GM19351 (cell line): ENCODE measurements around the gene CDK5R1.
A peak's percentile ranks its signal among the peaks of the same experiment; 100 is the strongest.

ENCODE experiments used
- ATAC-seq: cut with Tn5 transposase; IDR thresholded peaks from one replicate; pipeline ENCODE4 v1.9.1; 2021; ENCODE audit warnings: mild to moderate bottlenecking, moderate library complexity; ENCODE audit not compliant: unreplicated experiment

Gene CDK5R1

DNA sequence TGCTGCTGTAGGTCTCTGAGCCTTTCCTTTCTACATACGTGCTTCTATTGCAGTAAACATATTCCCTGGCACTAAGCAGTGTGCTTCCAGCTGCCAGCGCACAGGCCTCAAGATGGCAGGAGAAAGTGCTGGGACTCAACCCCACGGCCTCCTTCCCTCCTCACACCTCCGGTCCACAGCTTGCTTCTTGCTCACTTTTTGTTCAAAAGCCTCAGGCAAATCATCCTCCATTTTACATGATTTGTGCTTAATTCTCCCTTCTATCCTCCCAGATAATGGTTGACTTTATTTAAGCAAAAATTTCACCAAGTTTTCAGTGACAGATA, 5.4 kb downstream of the CDK5R1 start:
- no peak for ATAC-seq

DNA sequence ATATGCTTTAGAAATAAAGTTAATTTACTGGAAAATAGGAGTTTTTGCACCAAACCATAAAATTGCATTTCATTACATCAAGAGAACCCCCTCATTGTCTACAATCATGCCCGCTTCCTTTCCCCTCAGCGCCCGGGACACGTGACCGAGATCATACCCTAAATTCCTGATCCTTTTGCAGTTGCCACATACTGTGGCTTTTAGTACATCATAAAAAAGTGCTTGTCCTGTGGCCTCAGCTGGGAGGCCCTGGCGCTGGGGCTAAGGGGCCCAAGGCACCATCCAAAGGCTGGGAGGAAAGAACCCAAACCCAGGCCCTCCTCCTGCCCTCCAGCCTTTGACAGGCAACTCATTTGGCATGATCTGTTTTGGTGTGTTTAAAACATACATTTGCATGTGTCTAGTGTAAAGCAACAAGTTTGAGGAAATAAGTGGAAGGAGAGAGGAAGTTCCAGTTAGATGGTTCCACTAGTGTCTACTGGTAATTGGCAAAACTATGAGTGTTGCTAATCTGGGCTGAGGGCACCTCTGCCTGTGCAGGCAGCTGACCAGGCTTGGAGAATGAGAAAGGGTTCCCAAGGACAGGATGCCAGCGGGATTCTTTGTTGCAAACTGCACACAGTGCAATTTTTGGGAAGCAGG, 6.0 kb downstream of the CDK5R1 start:
- ATAC-seq = no peak

DNA sequence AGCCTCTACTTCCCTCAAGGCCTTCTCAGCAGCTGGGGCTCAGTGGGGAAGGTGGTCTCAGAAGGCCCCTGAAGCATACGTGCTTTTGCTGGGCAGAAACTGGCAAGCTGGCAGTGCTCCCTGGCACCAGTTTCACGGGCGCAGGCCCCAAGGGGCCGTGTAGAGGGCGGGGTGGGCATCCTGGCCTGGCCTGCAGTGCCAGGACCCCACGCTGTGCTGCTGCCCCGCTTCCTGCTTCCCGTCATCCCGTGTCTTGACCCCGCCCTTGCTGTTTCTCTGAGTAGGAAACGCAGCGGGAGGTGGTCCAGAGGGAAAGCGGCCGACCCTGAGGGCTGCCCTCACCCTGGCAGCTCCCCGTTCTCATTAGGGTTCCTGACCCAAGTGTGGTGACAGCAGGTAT, 6.8 kb downstream of the CDK5R1 start:
- ATAC-seq = no peak

DNA sequence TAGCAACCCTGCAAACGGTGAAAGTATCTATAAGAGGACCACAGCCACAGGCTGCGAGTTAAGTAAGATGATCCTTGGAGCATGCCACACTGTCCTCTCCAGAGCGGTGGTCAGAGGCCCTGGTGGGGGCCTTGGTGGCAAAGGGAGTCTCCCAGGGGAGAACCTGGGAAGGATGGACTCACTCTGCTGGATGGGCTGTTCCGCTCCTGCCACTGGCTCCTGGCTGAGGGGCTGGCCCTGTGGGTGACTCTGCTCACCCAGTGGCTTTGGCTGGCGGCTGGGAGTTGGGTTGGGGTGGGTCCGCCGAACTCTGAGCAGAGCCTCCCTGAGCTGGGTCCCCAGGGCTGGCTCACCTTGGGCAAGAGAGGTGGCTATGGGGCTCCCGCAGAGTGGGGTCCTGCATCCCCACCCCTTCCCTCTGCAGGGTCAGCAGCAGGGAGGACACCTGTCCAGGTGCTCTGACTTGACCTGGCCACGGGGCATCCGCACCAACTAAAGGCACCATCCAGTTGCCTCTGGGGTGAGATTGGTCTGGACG, 7.3 kb downstream of the CDK5R1 start:
- ATAC-seq = no peak

DNA sequence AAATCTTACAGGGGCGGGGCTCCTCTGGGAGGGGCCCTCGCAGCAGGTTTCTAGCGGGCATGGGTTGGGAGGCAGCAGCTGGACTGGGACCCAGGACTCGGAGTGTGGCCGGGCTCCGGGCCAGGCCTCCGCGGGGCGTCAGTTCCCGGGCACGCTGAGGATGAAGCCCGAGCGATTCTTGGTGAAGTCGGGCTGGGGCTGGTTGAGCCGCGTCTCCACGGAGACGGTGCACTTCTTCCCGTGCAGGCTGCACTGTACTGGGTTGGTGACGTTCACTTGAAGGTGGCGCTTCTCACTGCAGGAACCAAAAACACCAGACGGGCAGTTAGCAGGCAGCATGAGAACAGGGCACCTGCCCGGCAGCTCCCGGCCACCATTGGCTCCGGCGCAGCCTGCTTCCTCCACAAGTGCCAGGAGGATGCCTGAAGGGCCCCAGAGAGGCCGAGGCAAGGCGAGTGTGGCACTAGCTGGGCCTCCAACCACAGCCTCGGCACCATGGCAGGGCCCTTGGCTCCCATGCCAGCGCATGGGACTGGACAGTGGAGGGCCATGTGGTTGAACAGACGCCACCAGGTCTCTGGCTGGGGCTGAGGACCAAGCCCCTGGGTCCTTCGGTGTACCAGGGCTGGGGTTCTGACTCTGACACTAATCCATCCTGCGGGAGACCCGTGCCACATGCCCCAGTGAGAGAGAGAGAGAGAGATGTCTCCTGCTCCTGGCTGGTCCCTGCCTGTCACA, 8.0 kb downstream of the CDK5R1 start:
- ATAC-seq = no peak

DNA sequence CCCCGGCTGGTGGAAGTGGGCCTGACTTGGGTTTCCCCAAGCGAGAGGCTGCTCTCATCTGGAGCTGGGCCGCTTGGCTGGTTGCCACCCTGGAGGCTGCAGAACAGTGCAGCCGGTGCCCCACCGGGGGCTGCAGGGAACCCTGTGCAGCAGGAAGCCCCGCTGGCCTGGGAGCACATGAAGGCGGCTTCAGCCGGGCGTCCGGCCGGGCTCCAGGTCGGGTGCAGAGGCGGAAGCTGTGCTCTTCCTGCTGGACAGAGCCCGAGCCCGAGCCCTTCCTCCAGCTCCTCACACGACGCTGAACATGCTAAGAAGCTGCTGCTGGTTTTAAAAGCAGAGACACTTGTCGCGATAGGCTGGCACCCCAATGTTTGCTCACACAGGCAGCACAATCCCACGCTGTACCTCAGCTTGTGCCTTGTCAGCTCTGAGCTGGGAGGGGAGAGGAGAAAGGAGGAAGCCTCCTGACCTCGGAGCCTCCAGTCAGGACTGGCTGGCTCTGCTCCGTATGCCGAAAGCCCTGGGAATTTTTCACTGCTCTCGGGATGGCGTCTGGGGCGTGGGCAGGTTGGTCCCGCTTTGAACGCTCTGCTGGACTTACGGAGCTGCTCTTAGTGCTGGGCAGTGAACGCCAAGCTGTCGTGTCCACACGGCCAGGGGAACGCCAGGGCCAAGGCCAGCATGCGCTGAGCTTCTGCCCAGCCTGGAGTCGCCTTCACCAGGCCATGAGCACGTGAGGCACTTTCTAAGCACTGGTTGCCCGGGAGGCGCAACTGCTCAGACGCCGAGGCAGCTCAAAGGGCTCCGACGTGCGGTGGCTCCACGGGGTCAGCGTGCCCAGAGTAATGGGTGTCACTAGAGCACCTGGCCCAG, 8.8 kb downstream of the CDK5R1 start:
- ATAC-seq = no peak

DNA sequence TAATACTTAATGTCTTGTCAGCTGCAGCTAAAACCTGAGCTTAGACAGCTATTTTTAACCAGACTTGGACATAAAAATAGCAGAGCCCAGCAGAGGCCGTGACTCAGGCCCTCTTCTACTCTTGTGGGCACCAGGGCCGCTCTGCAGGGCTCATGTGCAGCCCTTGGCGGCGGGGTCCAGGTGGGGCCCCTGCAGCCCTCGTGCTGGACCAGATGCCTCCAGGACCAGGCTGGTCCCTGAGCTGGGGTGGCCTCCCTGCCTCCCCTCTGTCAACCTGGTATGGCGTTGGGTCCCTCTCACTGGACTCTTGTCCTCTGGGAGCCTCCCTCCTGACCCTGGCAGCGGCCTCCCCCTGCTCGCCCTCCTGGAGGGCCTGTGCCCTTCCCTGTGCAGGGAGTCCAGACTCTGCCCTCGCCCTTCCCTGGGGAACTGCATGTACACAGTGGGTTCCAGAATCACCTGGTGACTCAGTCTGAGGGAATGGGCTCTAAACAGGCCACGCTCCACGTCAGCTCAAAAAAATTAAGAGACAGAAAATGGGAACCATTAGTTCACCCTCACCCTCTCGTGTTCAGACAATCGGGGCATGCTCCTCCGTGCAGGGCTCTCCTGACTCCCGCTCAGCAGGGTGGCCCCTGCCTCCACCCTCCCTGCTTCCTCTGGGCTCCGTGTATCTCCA, 9.7 kb downstream of the CDK5R1 start:
- no peak for ATAC-seq

DNA sequence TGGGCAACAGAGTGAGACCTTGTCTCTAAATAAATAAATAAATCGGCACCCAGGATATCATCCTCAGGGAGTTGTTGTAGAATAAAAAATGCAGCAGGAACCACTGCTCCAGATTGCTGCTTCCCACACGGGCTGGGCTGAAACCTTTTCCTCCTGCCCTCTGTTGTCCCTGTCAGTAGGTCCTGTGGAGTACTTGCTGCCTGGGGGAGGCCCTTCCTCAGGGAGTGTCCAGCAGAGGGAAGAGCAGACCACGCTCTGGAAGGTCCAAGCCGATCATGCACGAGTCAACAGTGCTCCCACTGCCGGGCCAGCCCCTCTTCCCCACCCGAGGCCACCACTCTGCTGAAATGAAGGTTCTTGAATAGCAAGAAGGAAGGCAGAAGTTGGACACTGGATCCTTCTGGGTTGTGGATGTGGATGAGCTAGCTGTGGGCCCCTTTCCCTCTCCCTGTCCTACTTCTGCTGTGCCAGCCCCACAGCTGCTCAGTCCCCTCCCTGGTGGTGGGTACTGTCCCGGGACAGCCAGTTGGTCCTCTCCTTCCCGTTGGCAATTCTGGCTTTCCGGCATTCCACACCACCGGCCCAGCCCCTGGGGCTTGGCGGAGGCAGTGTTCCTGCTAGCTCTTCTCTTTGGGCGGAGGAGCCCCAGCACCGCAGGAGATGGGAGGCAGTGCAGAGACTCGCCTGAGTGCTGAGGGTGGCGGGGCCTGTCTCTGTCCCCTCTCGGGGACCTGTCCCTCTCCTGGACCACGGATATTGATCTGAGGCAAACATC, 10.8 kb downstream of the CDK5R1 start:
- no peak for ATAC-seq

DNA sequence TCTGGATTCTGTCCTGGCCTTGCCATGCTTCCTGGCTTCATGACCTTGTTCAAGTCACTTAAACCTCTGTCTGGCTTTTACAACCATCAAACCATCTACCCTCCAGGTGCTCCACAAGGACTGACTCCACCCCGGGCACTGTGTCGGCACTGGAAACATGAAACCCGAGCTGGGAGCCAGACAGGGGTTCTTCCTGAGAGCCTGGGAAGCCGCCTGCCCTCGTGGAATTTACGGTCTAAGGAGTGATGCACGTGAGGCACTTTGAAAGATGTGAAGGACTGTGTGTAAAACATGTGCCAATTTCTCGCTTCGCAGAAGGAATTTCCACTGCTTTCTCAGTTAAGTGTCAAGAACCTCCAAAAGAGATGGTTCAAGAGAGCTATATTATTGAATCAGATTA, 11.6 kb downstream of the CDK5R1 start:
- ATAC-seq = no peak

DNA sequence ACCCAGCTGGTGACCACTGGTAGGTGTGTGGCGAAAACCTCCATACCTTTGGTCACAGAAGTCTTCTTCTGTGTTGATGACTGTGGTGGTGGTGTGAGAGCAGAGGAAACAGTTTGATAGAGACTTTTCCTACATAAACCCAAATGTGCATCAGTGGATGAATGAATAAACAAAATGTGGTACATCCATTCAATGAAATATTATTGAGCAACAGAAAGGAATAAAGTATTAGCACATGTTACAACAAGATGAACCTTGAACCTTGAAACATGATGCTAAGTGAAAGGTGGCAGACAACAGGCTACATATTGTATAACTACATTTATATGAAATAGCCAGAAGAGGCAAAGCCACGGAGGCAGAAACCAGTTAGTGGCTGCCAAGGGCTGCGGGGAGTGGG, 15.2 kb downstream of the CDK5R1 start:
- no peak for ATAC-seq

DNA sequence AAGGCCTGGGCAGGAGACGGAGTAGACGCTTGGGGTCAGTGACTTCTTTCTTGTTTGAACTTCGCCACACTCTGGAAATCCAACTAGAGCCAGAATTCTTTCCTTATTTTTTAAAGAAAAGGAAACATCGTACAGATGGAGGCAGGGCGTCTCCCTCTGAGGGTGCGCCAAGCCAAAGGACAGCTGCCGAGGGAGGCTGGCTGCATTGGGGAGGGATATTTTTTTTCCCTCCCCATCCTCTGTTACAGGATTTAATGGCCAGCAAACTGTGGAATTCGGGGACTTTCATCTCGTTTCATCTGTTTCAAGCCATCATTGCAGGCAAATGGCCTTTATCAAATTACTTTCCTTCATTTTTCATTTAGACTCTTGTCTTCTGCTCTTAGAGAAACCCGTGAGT, 15.9 kb downstream of the CDK5R1 start:
- no peak for ATAC-seq

DNA sequence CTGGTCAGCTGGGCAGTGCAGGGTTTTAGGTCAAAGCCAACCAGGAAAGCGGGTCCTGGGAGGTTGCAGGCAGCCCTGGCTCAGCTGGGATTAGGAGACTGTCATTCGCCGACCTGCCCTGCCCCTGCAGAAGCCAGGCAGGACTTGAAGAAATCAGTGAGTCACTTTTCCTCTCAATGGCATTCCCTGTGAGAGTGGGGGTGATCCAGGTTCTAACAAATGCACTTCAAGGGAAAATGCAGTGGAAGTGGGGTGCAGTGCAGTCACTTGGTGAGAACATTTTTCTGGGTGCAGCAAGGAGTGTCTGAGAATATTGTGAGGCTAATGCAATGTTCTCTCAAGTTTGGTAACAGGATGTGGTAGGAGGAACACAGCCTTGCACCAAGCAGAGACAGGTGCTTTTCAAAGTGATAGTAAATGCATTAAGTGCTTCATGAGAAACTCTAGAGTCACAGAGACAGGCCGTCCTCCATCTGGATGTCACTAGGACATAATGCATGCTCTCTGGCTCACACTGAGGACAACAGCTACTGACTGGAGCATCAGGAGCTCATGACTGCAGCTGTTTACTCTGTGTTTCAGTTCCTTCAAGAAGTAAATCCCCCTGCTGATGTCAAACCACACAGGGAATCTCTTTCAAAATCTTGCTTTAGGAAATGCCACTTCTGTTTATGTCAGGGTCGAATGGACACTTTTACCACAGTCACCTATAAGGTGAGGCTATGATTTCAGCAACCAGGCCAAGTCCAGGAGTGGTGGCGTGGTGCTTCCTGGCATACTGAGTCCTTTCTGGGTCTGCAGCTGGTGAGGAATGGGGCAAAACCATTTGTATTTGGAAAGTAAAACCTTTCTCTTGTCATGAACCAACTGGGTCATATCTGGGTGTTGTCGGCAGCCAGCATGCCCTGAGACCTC, 16.7 kb downstream of the CDK5R1 start:
- ATAC-seq = peak; percentile 90

DNA sequence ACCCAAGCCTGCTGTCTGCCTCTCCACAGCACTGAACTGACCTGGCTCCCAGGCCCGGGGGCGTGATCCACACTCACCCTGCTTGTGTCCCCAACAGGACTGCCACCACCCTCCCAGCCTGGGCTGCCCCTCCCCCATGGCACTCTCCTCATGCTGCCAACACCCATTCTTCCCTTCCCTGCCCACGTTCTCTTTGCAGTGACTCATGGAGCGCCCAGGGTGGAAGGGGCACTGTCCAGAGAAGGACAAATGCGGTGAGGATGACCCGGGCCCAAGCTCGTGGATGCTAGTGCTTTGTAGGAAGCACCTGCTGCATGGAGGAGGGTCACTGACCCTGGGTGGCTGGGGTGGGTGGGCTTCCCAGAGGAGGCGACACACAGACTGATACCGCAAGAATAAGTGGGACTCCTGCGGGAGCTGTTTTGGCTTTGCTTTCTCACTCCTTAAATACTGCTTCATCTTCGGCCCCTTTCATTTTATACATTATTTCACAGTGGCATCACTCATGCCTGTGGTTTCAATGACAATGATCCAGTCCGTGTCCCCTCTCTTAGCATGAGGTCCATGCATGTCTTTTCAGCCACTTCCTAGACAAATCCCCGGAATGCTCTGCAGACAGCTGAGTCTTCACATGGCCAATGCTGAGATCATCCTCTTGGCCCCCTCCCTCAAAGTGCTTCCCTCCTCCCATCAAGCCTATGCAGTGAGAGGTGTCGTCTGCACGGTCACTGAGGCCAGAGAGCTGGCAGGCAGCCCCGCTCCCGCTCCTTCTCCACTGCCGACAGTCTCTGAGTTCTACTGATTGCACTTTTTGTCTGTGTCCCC, 17.6 kb downstream of the CDK5R1 start:
- ATAC-seq = no peak

DNA sequence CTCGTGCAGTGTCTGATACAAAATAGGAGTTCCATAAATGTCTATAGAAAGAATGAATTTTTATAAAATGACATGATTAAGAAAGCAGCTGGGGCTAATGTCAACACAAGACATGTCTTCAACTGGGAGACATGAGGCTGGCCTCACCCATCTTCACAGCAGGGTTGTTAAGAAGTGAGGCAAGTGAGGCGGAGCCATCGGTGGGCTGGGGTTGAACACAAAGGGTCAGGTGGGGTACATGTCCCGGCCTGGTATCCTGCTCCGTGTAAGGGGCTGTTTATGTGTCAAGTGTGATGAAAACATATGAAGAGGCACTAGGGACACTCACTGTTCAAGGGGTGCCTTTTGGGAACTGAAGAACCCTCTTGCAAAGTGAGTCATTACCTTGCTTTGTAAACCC, 22.1 kb downstream of the CDK5R1 start:
- ATAC-seq = no peak

DNA sequence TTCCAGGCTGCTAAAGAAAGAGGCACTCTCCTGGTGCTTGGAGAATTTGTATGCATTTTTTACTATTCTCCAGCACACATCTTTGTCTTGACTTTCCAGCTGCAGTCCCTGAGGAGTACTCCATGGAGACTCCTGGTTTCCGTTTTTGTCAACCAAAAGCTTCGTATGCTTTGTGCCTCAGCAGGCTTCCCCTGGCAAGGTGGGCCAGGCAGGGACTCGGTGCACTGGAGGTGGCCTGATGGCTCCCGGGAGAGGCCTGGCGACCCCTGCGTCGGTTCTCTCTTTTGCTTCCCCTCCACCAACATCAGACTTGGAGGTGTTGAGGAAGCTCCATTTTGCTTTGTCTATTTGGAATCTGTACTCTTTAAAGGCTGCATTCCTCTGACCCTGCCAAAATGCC, 23.7 kb downstream of the CDK5R1 start:
- ATAC-seq = no peak

DNA sequence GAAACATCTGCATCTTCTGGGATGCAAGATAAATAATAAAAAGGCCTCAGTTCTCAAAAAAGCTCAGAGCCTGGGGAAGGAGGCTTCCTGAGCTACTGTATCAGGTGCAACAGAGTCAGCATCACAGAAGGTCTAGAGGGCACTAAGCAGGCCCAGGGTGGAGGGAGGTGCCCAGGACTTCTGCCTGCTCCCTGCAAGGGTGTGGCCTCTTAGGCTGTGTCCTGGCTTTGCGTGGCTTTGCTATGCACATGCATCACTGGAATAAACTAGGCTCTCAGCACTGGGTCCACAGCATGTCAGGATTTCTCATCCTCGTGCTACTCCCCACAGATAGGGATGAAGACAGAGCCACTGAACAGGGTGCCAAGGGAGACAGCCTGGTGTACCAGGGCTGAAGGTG, 25.5 kb downstream of the CDK5R1 start:
- ATAC-seq = no peak

DNA sequence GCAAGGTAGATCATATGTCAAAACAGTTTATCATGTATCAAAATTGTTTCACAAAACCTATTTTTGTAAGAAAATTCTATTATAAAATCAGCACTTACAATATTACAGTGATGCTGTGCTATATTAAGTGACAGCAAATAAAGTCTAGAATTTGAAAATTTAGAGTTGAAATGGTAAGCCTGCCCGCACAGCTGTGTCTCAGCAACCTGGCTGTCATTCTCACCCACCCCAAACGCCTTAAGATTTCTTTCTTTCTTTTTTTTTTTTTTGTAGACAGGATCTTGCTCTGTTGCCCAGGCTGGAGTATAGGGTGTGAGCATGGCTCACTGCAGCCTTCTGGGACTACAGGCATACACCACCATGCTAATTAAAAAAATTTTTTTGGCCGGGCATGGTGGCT, 26.8 kb downstream of the CDK5R1 start:
- ATAC-seq = no peak

DNA sequence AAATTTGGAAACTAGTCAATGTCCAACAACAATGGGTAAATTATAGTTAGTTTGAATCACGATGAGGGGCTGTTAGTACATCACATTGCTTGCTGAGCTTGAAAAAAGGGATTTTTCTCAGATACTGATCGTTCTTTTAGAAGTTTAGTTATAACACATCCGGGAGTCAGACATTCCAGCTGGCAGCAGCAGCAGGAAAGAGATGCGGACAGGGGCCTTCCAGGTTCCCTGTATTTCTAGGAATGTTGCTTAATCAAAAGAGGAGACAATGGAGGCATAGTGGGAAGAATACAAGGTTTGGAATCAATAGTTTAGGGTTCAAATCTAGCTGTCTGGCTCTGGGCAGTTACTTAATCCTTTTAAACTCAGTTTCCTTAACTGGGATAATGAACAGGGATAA, 27.8 kb downstream of the CDK5R1 start:
- no peak for ATAC-seq
